Measurements from ENCODE around the gene IGF2BP2. TPM values are rescaled to one million over a fixed set of nuclear protein-coding genes. Genes with fewer than 3 reads are reported as not detected.

IGF2BP2 gene
- total and polyA plus RNA-seq, 2 of the 13 experiments (the other 11 are each of a cell fraction or from before 2014, with no cell fraction given), result 6.5 to 46.0 TPM

DNA sequence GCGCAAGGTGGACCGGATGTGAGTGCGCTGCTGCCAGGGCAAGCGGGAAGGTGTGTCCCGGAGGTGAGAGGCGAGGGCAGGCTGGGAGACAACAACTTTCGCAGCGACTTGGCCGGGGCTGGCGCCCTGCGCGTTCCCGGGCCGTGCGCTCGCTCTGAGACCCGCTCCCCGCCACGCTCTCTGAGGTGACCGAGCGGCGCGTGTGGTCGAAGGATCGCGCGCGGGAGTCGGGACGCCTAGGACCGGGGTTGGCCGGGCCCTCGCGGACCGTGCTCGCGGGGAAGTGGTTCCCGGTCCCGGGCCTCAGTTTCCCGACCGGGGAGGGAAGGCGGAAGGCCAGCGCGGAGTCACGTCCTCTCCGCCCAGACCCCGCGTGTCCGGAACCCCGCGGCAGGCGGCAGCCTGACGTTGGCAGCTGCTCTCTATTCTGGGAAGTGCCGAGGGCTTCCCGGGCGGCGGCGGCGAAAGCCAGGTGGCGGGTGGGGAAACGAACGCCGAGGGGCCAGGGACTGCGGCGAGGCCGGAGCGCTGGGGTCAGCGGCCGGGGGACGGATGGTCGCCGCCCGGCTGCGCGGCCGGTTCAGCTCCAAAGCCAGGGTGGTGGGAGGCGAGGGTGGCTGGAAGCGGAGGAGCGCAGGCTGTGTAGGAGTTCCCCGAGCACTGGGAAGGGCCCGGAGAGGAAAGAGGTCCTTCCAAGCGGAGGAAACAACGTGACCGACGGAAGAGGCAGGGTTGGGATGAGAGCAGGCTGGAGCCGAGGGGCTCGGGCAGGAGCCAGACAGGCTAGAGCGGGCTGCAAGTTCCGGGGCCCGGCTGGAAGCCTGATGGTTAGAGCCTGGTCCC lies 1.0 kb upstream of the IGF2BP2 start (continued):
- TF ChIP-seq KLF16 (CRISPR knock-in tag; IDR thresholded peaks at IDR 0.05), result no peak
- TF ChIP-seq ZNF121 (CRISPR knock-in tag; IDR thresholded peaks at IDR 0.05), result peak; percentile 45; the same call in 1 of the 2 replicates
- no peak; the same call in 1 of the 2 replicates for TF ChIP-seq ZNF446 (CRISPR knock-in tag; IDR thresholded peaks at IDR 0.05)
- TF ChIP-seq JUND (CRISPR knock-in tag; IDR thresholded peaks at IDR 0.05), result no peak
- 0 out of 2 replicates have a peak, but pooled peaks have one; percentile 40 for TF ChIP-seq ZFP41 (CRISPR knock-in tag; IDR thresholded peaks at IDR 0.05; ENCODE audit: borderline replicate concordance)
- TF ChIP-seq, protein P1, sequence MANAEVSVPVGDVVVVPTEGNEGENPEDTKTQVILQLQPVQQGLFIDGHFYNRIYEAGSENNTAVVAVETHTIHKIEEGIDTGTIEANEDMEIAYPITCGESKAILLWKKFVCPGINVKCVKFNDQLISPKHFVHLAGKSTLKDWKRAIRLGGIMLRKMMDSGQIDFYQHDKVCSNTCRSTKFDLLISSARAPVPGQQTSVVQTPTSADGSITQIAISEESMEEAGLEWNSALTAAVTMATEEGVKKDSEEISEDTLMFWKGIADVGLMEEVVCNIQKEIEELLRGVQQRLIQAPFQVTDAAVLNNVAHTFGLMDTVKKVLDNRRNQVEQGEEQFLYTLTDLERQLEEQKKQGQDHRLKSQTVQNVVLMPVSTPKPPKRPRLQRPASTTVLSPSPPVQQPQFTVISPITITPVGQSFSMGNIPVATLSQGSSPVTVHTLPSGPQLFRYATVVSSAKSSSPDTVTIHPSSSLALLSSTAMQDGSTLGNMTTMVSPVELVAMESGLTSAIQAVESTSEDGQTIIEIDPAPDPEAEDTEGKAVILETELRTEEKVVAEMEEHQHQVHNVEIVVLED (CRISPR knock-in tag; IDR thresholded peaks at IDR 0.05; ENCODE audit: borderline replicate concordance), result 0 out of 2 replicates have a peak, but pooled peaks have one; percentile 20
- no peak; the same call in 1 of the 2 replicates for TF ChIP-seq ZSCAN30 (CRISPR knock-in tag; IDR thresholded peaks at IDR 0.05)
- TF ChIP-seq ZBTB3 (CRISPR knock-in tag; IDR thresholded peaks at IDR 0.05; ENCODE audit: borderline replicate concordance, low read depth), result no peak; the same call in 1 of the 2 replicates
- no peak for TF ChIP-seq KAT8 (CRISPR knock-in tag; IDR thresholded peaks at IDR 0.05)
- TF ChIP-seq, protein P2, sequence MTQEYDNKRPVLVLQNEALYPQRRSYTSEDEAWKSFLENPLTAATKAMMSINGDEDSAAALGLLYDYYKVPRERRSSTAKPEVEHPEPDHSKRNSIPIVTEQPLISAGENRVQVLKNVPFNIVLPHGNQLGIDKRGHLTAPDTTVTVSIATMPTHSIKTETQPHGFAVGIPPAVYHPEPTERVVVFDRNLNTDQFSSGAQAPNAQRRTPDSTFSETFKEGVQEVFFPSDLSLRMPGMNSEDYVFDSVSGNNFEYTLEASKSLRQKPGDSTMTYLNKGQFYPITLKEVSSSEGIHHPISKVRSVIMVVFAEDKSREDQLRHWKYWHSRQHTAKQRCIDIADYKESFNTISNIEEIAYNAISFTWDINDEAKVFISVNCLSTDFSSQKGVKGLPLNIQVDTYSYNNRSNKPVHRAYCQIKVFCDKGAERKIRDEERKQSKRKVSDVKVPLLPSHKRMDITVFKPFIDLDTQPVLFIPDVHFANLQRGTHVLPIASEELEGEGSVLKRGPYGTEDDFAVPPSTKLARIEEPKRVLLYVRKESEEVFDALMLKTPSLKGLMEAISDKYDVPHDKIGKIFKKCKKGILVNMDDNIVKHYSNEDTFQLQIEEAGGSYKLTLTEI (CRISPR knock-in tag; conservative IDR thresholded peaks at IDR 0.05), result no peak
- no peak for TF ChIP-seq EZH2 (conservative IDR thresholded peaks at IDR 0.05; ENCODE audit: low read depth, low read length)
- TF ChIP-seq SOX6 (IDR thresholded peaks at IDR 0.05), result no peak
- TF ChIP-seq SOX6 (CRISPR knock-in tag; IDR thresholded peaks at IDR 0.05), result no peak; the same call in none of the 2 replicates
- TF ChIP-seq PCBP2 (optimal IDR thresholded peaks at IDR 0.05; ENCODE audit: low read depth, low read length, poor library complexity, severe bottlenecking), result no peak
- TF ChIP-seq, protein P3, sequence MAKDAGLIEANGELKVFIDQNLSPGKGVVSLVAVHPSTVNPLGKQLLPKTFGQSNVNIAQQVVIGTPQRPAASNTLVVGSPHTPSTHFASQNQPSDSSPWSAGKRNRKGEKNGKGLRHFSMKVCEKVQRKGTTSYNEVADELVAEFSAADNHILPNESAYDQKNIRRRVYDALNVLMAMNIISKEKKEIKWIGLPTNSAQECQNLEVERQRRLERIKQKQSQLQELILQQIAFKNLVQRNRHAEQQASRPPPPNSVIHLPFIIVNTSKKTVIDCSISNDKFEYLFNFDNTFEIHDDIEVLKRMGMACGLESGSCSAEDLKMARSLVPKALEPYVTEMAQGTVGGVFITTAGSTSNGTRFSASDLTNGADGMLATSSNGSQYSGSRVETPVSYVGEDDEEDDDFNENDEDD (CRISPR knock-in tag; IDR thresholded peaks at IDR 0.05; ENCODE audit: borderline replicate concordance), result peak; percentile 42; the same call in 1 of the 2 replicates
- no peak for TF ChIP-seq ZNF615 (CRISPR knock-in tag; IDR thresholded peaks at IDR 0.05; ENCODE audit: borderline replicate concordance)
- TF ChIP-seq ZNF10 (CRISPR knock-in tag; IDR thresholded peaks at IDR 0.05; ENCODE audit: borderline replicate concordance, low read depth), result no peak
- TF ChIP-seq SRF (IDR thresholded peaks at IDR 0.05; ENCODE audit: low read depth, low read length), result no peak
- TF ChIP-seq ARNTL (CRISPR knock-in tag; IDR thresholded peaks at IDR 0.05), result peak; percentile 16; the same call in 1 of the 2 replicates
- TF ChIP-seq, protein P4, sequence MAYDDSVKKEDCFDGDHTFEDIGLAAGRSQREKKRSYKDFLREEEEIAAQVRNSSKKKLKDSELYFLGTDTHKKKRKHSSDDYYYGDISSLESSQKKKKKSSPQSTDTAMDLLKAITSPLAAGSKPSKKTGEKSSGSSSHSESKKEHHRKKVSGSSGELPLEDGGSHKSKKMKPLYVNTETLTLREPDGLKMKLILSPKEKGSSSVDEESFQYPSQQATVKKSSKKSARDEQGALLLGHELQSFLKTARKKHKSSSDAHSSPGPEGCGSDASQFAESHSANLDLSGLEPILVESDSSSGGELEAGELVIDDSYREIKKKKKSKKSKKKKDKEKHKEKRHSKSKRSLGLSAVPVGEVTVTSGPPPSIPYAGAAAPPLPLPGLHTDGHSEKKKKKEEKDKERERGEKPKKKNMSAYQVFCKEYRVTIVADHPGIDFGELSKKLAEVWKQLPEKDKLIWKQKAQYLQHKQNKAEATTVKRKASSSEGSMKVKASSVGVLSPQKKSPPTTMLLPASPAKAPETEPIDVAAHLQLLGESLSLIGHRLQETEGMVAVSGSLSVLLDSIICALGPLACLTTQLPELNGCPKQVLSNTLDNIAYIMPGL (CRISPR knock-in tag; IDR thresholded peaks at IDR 0.05; ENCODE audit: borderline replicate concordance in 1 of 2, low read depth in 1 of 2), result peak; percentile 54 to 71; a peak in 2 of 4 replicates
